AG09319 (cell line): ENCODE measurements around the gene ACOXL.

Source experiments
- DNase-seq: peaks from one replicate; pipeline ENCODE4 v3.0.0-alpha.2; 2010; ENCODE audit warnings: low read depth; ENCODE audit errors: extremely low read depth
- TF ChIP-seq, protein P1 (sequence below): IDR thresholded peaks from 2 replicates; pipeline ENCODE4 v1.5.1; 2011; ENCODE audit warnings: low read depth, mild to moderate bottlenecking, inconsistent platforms, low read length, moderate library complexity

The ACOXL gene

DNA sequence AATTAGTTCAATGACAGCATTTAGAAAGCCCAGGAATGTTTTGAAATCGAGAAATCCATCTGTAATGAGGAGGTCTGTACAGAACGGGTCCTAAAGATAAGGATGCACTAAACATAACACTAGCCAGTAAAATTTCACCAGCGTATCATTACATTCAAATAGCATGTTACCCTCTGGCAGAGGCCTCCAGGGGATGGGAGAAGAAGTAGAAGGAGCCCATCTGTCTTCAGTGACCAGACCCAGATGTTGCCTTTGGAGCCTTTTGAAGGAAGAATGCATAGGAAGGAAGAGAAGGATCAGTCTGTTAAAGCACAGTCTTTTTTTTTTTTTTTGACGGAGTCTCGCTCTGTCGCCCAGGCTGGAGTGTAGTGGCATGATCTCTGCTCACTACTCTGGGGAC, 302.2 kb downstream of the ACOXL start:
- TF ChIP-seq, protein P1, sequence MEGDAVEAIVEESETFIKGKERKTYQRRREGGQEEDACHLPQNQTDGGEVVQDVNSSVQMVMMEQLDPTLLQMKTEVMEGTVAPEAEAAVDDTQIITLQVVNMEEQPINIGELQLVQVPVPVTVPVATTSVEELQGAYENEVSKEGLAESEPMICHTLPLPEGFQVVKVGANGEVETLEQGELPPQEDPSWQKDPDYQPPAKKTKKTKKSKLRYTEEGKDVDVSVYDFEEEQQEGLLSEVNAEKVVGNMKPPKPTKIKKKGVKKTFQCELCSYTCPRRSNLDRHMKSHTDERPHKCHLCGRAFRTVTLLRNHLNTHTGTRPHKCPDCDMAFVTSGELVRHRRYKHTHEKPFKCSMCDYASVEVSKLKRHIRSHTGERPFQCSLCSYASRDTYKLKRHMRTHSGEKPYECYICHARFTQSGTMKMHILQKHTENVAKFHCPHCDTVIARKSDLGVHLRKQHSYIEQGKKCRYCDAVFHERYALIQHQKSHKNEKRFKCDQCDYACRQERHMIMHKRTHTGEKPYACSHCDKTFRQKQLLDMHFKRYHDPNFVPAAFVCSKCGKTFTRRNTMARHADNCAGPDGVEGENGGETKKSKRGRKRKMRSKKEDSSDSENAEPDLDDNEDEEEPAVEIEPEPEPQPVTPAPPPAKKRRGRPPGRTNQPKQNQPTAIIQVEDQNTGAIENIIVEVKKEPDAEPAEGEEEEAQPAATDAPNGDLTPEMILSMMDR, result no peak
- no peak for DNase-seq

DNA sequence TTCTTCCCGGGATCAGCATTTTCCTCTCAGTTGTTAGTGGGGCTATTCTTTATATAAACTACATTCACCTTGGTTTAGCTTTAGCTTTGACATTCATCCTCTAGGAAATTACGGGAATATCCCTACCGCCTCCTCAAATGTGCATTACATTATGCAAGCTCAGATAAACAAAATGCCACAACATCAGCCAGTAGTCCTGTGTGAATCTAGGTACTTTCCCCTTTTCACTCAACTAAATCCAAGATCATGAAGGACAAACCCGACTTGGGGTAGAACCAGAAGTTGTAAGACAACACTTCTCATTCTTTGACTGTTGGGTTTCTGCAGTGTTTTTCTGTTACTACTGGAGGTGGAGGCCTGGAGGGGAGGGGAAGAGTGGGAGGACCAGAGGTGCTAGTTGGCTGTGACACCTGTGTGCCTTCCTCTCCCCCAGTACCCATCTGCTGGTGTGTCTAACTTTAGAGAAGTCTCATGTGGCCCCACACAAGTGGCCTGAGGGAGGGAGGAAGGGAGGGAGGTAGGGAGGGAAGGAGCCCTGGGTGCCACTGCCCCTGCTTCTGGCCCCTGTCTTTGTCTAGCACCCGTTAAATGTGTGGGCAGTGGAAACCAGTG, 303.6 kb downstream of the ACOXL start:
- no peak for DNase-seq
- TF ChIP-seq, protein P1, result no peak

DNA sequence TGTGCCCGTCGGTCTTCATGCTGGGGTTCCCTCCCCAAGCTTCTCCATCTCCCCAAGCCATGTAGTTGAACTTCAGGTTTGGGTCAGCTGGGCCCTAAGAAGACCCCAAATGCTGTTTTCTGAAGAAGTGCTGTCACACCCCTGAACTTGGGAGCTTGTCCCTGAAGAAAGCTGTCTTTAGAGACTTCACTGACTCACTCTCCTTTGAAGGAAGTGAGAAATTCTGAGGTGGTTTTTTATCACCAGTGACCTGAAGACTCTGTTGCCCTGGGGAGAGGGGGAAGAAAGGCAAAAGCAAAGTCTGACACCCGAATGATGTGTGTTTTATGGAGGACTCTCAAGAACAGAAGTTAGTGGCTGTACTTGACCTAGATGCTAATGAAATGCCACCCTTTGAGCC, 304.8 kb downstream of the ACOXL start:
- TF ChIP-seq, protein P1, result no peak
- no peak for DNase-seq

DNA sequence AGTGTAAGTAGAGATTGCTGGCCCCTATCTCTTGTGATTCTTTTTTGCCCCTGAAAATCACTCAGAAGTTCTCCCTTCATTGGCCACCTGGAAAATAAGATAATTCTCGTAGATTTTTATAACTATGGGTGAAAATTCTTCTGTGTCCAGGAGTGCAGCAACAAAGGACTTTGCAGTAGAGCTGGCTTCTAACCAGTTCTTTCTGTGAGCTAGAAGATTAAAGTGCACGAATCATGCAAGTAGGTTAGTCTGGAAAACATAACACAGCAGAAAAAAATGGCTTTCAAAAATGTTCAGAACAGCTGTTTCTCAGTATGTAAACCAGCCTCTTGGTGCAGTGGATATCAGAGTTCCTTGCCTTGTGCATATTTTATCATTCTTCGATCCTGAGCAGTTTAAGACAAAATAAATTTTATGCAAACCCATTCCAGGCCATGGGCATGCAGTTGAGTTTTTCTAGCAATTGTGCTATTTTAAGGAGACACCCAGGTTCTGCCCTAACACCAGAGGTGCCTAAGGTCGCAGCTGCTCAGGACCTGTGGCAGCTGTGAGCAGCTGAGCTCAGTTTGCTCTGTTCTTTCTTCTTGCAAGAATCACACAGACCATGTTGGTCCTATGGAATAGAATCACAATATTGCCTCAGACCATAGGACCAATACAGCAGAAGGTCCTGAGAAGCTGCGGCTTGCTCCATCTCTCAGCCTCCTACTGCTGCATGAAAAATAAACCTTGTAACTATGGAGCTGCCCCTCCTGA, 307.4 kb downstream of the ACOXL start:
- TF ChIP-seq, protein P1, result no peak
- no peak for DNase-seq

DNA sequence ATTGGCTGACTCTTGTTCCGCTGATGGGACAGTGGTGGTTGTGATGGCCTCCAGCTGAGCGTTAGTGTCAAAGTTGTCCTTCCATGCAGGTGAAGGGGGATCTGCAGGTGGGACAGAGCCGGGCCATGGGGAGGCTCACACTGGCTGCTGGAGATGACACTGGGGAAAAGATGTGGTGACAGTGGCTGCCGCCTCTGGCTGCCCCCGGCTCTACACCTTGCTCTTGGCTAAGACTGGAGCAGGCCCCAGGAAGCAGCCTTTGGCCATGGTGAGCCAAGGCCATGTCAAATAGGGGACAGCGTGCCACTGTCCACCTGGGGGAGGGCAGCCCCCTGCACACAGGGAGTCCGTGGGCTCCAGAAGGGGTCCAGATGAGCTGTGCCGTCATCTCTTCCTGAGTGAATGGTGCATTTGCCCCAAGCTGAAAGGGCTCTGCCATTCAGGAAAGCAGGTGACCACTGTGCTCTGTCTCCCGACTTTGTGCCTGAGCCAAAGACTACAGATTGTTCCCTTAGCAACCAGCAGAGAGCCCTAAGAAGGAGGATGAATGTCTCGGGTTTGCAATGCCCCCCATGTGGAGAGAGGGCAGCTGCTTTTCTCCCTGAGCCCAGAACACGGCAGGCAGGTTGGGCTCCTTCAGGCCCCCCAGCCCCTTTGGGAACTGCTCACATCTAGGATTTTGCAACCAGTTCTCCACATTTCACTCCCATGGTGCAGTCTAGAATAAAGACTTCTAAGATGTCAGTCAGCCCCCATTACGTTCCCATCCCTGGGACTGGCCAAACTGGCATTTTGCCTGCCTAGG, 309.2 kb downstream of the ACOXL start:
- no peak for DNase-seq
- TF ChIP-seq, protein P1, result no peak

- no peak for DNase-seq
- TF ChIP-seq, protein P1, result no peak
Observed at GRCh38 chr2:111042261-111042660, 309.9 kb downstream of the ACOXL start.
